Parathyroid adenoma (tissue), 2 donors: ENCODE results near the gene GSN.

Source experiments
- H2AFZ ChIP-seq: fragments of 300-600 bp; sonication (generic); one replicate; pipeline ENCODE4 v1.7.0; 2017; ENCODE audit warnings: antibody characterized with exemption, mild to moderate bottlenecking
- H3K27ac ChIP-seq: fragments of 300-600 bp; sonication (generic); one replicate; pipeline ENCODE4 v1.7.0; 2017
- H3K27me3 ChIP-seq: fragments of 300-600 bp; sonication (generic); one replicate; pipeline ENCODE4 v1.7.0; 2017; ENCODE audit warnings: low read length; ENCODE audit not compliant: control insufficient read depth, insufficient read depth
- H3K36me3 ChIP-seq: fragments of 300-600 bp; sonication (generic); one replicate; pipeline ENCODE4 v1.7.0; 2017; ENCODE audit warnings: low read length; ENCODE audit not compliant: control insufficient read depth, insufficient read depth
- H3K4me1 ChIP-seq: fragments of 300-600 bp; sonication (generic); one replicate; pipeline ENCODE4 v1.7.0; 2017; ENCODE audit warnings: control low read depth
- H3K4me2 ChIP-seq: fragments of 300-600 bp; sonication (generic); one replicate; pipeline ENCODE4 v1.7.0; 2017; ENCODE audit warnings: low read length
- H3K4me3 ChIP-seq: fragments of 300-600 bp; sonication (generic); one replicate; pipeline ENCODE4 v1.7.0; 2017; ENCODE audit warnings: low read depth, low read length
- H3K79me2 ChIP-seq: fragments of 300-600 bp; sonication (generic); one replicate; pipeline ENCODE4 v1.7.0; 2017; ENCODE audit warnings: control low read depth
- H3K9ac ChIP-seq: fragments of 300-600 bp; sonication (generic); one replicate; pipeline ENCODE4 v1.7.0; 2017; ENCODE audit warnings: mild to moderate bottlenecking
- H3K9me3 ChIP-seq: fragments of 300-600 bp; sonication (generic); one replicate; pipeline ENCODE4 v1.7.0; 2017; ENCODE audit warnings: low read length; ENCODE audit not compliant: control insufficient read depth
- CTCF ChIP-seq: fragments of 300-600 bp; sonication (generic); IDR thresholded peaks from one replicate; pipeline ENCODE4 v1.7.0; 2017; ENCODE audit warnings: antibody characterized with exemption, mild to moderate bottlenecking
- donor health status: primary hyperparathyroidism.

GSN gene

GRCh38 chr9:121336665-121337064 lies 68.7 kb downstream of the GSN start:
- Histone ChIP-seq H3K79me2 (no peaks in the 10 kb centered on the region), H3K27me3 (no peaks in the 10 kb centered on the region), H3K4me2 (no peak overlapping the region), H3K9ac (no peak overlapping the region), H3K27ac (no peak overlapping the region), H3K4me1 (peaks cover 3% of the 10 kb centered on the region), H3K36me3 (no peaks in the 10 kb centered on the region), H2AFZ (no peak overlapping the region), H3K9me3 (no peaks in the 10 kb centered on the region), H3K4me3 (no peak overlapping the region)
- TF ChIP-seq CTCF: no peak

GRCh38 chr9:121339437-121339836 lies 71.5 kb downstream of the GSN start:
- Histone ChIP-seq H3K9me3 (no peaks in the 10 kb centered on the region), H3K36me3 (no peaks in the 10 kb centered on the region), H3K4me1 (peaks cover 12% of the 10 kb centered on the region), H3K27me3 (no peaks in the 10 kb centered on the region), H3K4me2 (no peak overlapping the region), H3K9ac (no peak overlapping the region), H3K4me3 (no peak overlapping the region), H2AFZ (no peak overlapping the region), H3K79me2 (no peaks in the 10 kb centered on the region), H3K27ac (no peak overlapping the region)
- no peak for TF ChIP-seq CTCF

GRCh38 chr9:121340676-121341392 lies 72.9 kb downstream of the GSN start:
- no peaks in the 10 kb centered on the region for H3K79me2 ChIP-seq
- no peak overlapping the region for H3K4me2 ChIP-seq
- no peak overlapping the region for H3K4me3 ChIP-seq
- no peak overlapping the region for H2AFZ ChIP-seq
- peaks cover 23% of the 10 kb centered on the region for H3K4me1 ChIP-seq
- no peaks in the 10 kb centered on the region for H3K9me3 ChIP-seq
- TF ChIP-seq CTCF: no peak
- H3K27ac ChIP-seq: no peak overlapping the region
- no peak overlapping the region for H3K9ac ChIP-seq
- no peaks in the 10 kb centered on the region for H3K27me3 ChIP-seq
- no peaks in the 10 kb centered on the region for H3K36me3 ChIP-seq

GRCh38 chr9:121344184-121344583 lies 76.2 kb downstream of the GSN start:
- Histone ChIP-seq H3K9ac (no peak overlapping the region), H3K9me3 (no peaks in the 10 kb centered on the region), H2AFZ (peak overlapping the region; percentile 56), H3K27ac (peak overlapping the region; percentile 63), H3K36me3 (no peaks in the 10 kb centered on the region), H3K79me2 (no peaks in the 10 kb centered on the region), H3K4me3 (no peak overlapping the region), H3K4me1 (peaks cover 23% of the 10 kb centered on the region), H3K27me3 (no peaks in the 10 kb centered on the region), H3K4me2 (no peak overlapping the region)
- no peak for TF ChIP-seq CTCF

- H3K4me1 ChIP-seq: peaks cover 23% of the 10 kb centered on the region
- H3K36me3 ChIP-seq: no peaks in the 10 kb centered on the region
- H3K79me2 ChIP-seq: no peaks in the 10 kb centered on the region
- peak overlapping the region; percentile 63 for H3K27ac ChIP-seq
- H3K9me3 ChIP-seq: no peaks in the 10 kb centered on the region
- H3K27me3 ChIP-seq: no peaks in the 10 kb centered on the region
- H3K4me3 ChIP-seq: no peak overlapping the region
- no peak for TF ChIP-seq CTCF
- H2AFZ ChIP-seq: peak overlapping the region; percentile 1
- no peak overlapping the region for H3K9ac ChIP-seq
- H3K4me2 ChIP-seq: no peak overlapping the region
Measured at GRCh38 chr9:121345070-121345469, 77.1 kb downstream of the GSN start.
